Liver (tissue), 9 donors: Measurements from ENCODE around the gene SUCLG2. TPM values are rescaled to one million over a fixed set of nuclear protein-coding genes. Genes with fewer than 3 reads are reported as not detected.

Experiments used
- DNase-seq: peaks from one replicate; pipeline ENCODE4 v3.0.0-alpha.2; 2017; ENCODE audit warnings: low spot score
- H3K27ac ChIP-seq, 2 donors: one replicate each; pipeline ENCODE4 v1.7.0; 2013; ENCODE audit warnings: inconsistent platforms in 2 of 2, low read length in 2 of 2, control low read depth in 1 of 2, low read depth in 1 of 2, mild to moderate bottlenecking in 1 of 2
- H3K27me3 ChIP-seq, 4 donors: one replicate each; pipeline versions ENCODE4 v1.6.1 to v1.7.0; 2013; ENCODE audit warnings: low read length in 3 of 4, inconsistent platforms in 1 of 4, mild to moderate bottlenecking in 1 of 4, moderate library complexity in 1 of 4; ENCODE audit not compliant: control insufficient read depth in 4 of 4, insufficient read depth in 4 of 4
- H3K36me3 ChIP-seq, 4 donors: one replicate each; pipeline versions ENCODE4 v1.6.1 to v1.7.0; 2013; ENCODE audit warnings: low read length in 3 of 4, mild to moderate bottlenecking in 3 of 4, low read depth in 1 of 4, moderate library complexity in 1 of 4; ENCODE audit not compliant: control insufficient read depth in 4 of 4, insufficient read depth in 3 of 4
- H3K4me1 ChIP-seq, 4 donors: one replicate each; pipeline versions ENCODE4 v1.6.1 to v1.7.0; 2013; ENCODE audit warnings: low read length in 3 of 4, mild to moderate bottlenecking in 3 of 4, moderate library complexity in 1 of 4; ENCODE audit not compliant: control insufficient read depth in 4 of 4, insufficient read depth in 4 of 4
- H3K4me3 ChIP-seq, 3 donors: one replicate each; pipeline versions ENCODE4 v1.6.1 to v1.7.0; 2013; ENCODE audit warnings: low read length in 3 of 3, control low read depth in 1 of 3, low read depth in 1 of 3, mild to moderate bottlenecking in 1 of 3
- H3K9ac ChIP-seq, 2 donors: one replicate each; pipeline ENCODE4 v1.7.0; 2013; ENCODE audit warnings: low read length in 2 of 2, mild to moderate bottlenecking in 2 of 2, moderate library complexity in 2 of 2, control low read depth in 1 of 2, low read depth in 1 of 2
- H3K9me3 ChIP-seq, 4 donors: one replicate each; pipeline versions ENCODE4 v1.6.1 to v1.7.0; 2013; ENCODE audit warnings: low read length in 3 of 4; ENCODE audit not compliant: control insufficient read depth in 4 of 4
- ATF3 ChIP-seq: IDR thresholded peaks from 2 replicates; pipeline ENCODE4 v1.6.1; 2016; ENCODE audit warnings: antibody characterized with exemption
- CTCF ChIP-seq: fragments of 150-350 bp; IDR thresholded peaks from 2 replicates; pipeline ENCODE4 v1.5.1; 2017; ENCODE audit warnings: improper control_type of control experiment, low read depth, low read length; ENCODE audit not compliant: missing input control
- EGR1 ChIP-seq, 2 donors: IDR thresholded peaks; 2 replicates each; pipeline ENCODE4 v1.6.1; 2016 to 2018; ENCODE audit warnings: antibody characterized with exemption in 2 of 2, low read depth in 2 of 2
- FOXA1 ChIP-seq: IDR thresholded peaks from 2 replicates; pipeline ENCODE4 v1.6.1; 2016; ENCODE audit warnings: antibody characterized with exemption
- FOXA2 ChIP-seq: IDR thresholded peaks from 2 replicates; pipeline ENCODE4 v1.6.1; 2016; ENCODE audit warnings: antibody characterized with exemption
- GABPA ChIP-seq, 2 donors: IDR thresholded peaks in 1 of 2; conservative IDR thresholded peaks in 1 of 2; 2 replicates each; pipeline ENCODE4 v1.6.1; 2016; ENCODE audit warnings: antibody characterized with exemption in 2 of 2, mild to moderate bottlenecking in 1 of 2, moderate library complexity in 1 of 2
- HNF4A ChIP-seq, 2 donors: conservative IDR thresholded peaks; 2 replicates each; pipeline ENCODE4 v1.6.1; 2016; ENCODE audit warnings: antibody characterized with exemption in 2 of 2, mild to moderate bottlenecking in 2 of 2
- HNF4G ChIP-seq: IDR thresholded peaks from 2 replicates; pipeline ENCODE4 v1.6.1; 2016; ENCODE audit warnings: antibody characterized with exemption
- JUND ChIP-seq, 2 donors: IDR thresholded peaks; 2 replicates each; pipeline ENCODE4 v1.6.1; 2016; ENCODE audit warnings: antibody characterized with exemption in 2 of 2
- MAX ChIP-seq: IDR thresholded peaks from 2 replicates; pipeline ENCODE4 v1.6.1; 2016; ENCODE audit warnings: antibody characterized with exemption
- NR2F2 ChIP-seq: IDR thresholded peaks from 2 replicates; pipeline ENCODE4 v1.6.1; 2016; ENCODE audit warnings: antibody characterized with exemption
- RAD21 ChIP-seq, 2 donors: IDR thresholded peaks; 2 replicates each; pipeline ENCODE4 v1.6.1; 2016; ENCODE audit warnings: antibody characterized with exemption in 2 of 2, mild to moderate bottlenecking in 2 of 2
- REST ChIP-seq: IDR thresholded peaks from 2 replicates; pipeline ENCODE4 v1.6.1; 2016; ENCODE audit warnings: antibody characterized with exemption, mild to moderate bottlenecking
- SP1 ChIP-seq: IDR thresholded peaks from 2 replicates; pipeline ENCODE4 v1.6.1; 2018; ENCODE audit warnings: antibody characterized with exemption, mild to moderate bottlenecking
- TAF1 ChIP-seq: conservative IDR thresholded peaks from 2 replicates; pipeline ENCODE4 v1.6.1; 2016; ENCODE audit warnings: antibody characterized with exemption, mild to moderate bottlenecking
- YY1 ChIP-seq: IDR thresholded peaks from 2 replicates; pipeline ENCODE4 v1.6.1; 2016; ENCODE audit warnings: antibody characterized with exemption, mild to moderate bottlenecking
- WGBS: extraction: QIAGEN DNeasy Blood & Tissue Kit; methylation state at CpG from one replicate; pipeline ENCODE4 v1.1.7; 2013; 5-methylcytosine and 5-hydroxymethylcytosine counted together
- polyA plus RNA-seq, 2 donors: library from polyadenylated mRNA; stranded (reverse) in 1 of 2; unstranded in 1 of 2; fragments of 200-250 nt in 1 of 2; fragments of >200 nt in 1 of 2; fragmentation: Nextera tagmentation in 1 of 2; extraction: Ambion mirVana in 1 of 2; gene quantifications; one replicate each; pipeline versions ENCODE4 v1.2.1 to v1.2.3, GENCODE V29; 2013 to 2015
- total RNA-seq, 2 donors: library from RNA; depleted of rRNA; stranded (reverse); fragments of >200 nt; gene quantifications; one replicate each; pipeline ENCODE4 v1.2.3, GENCODE V29; 2014
- TF ChIP-seq, protein P1 (sequence below): IDR thresholded peaks from 2 replicates; pipeline ENCODE4 v1.6.1; 2016; ENCODE audit warnings: antibody characterized with exemption
- donor health status: healthy.
- donor health status: healthy.
- donor health status: healthy.
- donor health status: healthy.
- donor health status: healthy.

SUCLG2 gene
- total and polyA plus RNA-seq, 4 donors = 45.3 to 114 (median 92.8) TPM

- Histone ChIP-seq H3K9ac (no peak overlapping the region), H3K9me3 (no peaks in the 10 kb centered on the region), H3K4me3 (no peak overlapping the region), H3K27me3 (no peaks in the 10 kb centered on the region), H3K27ac (no peak overlapping the region), H3K4me1 (peaks cover 8 to 33% (median 29%) of the 10 kb centered on the region in 4 donors), H3K36me3 (peaks cover 0 to 2% (median under 1%) of the 10 kb centered on the region in 4 donors)
- no peak for TF ChIP-seq TAF1
- TF ChIP-seq HNF4A (conservative IDR thresholded peaks at IDR 0.05) = no peak
- no peak for TF ChIP-seq NR2F2
- no peak for TF ChIP-seq EGR1 (IDR thresholded peaks at IDR 0.05; ENCODE audit: low read depth in 2 of 2)
- TF ChIP-seq GABPA (IDR thresholded peaks at IDR 0.05 in 1 of 2, conservative IDR thresholded peaks at IDR 0.05 in 1 of 2) = no peak
- TF ChIP-seq, protein P1, sequence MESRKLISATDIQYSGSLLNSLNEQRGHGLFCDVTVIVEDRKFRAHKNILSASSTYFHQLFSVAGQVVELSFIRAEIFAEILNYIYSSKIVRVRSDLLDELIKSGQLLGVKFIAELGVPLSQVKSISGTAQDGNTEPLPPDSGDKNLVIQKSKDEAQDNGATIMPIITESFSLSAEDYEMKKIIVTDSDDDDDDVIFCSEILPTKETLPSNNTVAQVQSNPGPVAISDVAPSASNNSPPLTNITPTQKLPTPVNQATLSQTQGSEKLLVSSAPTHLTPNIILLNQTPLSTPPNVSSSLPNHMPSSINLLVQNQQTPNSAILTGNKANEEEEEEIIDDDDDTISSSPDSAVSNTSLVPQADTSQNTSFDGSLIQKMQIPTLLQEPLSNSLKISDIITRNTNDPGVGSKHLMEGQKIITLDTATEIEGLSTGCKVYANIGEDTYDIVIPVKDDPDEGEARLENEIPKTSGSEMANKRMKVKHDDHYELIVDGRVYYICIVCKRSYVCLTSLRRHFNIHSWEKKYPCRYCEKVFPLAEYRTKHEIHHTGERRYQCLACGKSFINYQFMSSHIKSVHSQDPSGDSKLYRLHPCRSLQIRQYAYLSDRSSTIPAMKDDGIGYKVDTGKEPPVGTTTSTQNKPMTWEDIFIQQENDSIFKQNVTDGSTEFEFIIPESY = no peak
- TF ChIP-seq ATF3 = no peak
- TF ChIP-seq HNF4G = no peak
- TF ChIP-seq JUND (IDR thresholded peaks at IDR 0.05) = no peak
- no peak for TF ChIP-seq REST
- no peak for TF ChIP-seq FOXA1
- TF ChIP-seq MAX = no peak
- no peak for TF ChIP-seq FOXA2
- no peak for TF ChIP-seq SP1
- no peak for TF ChIP-seq RAD21 (IDR thresholded peaks at IDR 0.05)
- no peak for TF ChIP-seq YY1
- TF ChIP-seq CTCF = no peak
- no peak for DNase-seq
- 97% methylated on average over 1 of the region's 1 CpG for WGBS
These were observed 9.6 kb downstream of the SUCLG2 start for GRCh38 chr3:67644827-67645226.

DNA sequence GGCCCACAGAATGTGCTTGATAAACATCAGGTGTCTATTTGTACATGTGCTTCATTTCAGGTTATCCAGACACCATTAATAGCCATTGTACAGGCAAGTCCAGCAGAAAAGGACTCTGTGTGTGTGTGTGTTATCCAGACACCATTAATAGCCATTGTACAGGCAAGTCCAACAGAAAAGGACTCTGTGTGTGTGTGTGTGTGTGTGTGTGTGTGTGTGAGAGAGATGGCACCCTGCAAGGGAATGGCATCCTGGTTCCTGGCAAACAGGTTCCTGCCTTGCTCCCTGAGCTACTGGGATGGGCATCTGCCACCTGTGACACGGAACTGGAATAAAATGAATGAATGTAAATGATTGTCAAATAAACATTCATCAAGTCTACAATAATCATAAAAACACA is 11.7 kb downstream of the SUCLG2 start:
- Histone ChIP-seq H3K4me3 (no peak overlapping the region), H3K9ac (no peak overlapping the region), H3K27me3 (no peaks in the 10 kb centered on the region), H3K4me1 (peaks cover 1 to 15% (median 11%) of the 10 kb centered on the region in 4 donors), H3K27ac (no peak overlapping the region), H3K36me3 (peaks cover 0 to 2% (median under 1%) of the 10 kb centered on the region in 4 donors), H3K9me3 (no peaks in the 10 kb centered on the region)
- 92% methylated on average over 1 of the region's 1 CpG for WGBS
- TF ChIP-seq EGR1 (IDR thresholded peaks at IDR 0.05; ENCODE audit: low read depth in 2 of 2) (no peak), YY1 (no peak), GABPA (IDR thresholded peaks at IDR 0.05 in 1 of 2, conservative IDR thresholded peaks at IDR 0.05 in 1 of 2) (no peak), NR2F2 (no peak)
- no peak for DNase-seq
